ENCODE measurements around the gene DSG3. TPM values are rescaled to one million over a fixed set of nuclear protein-coding genes. Genes with fewer than 3 reads are reported as not detected.
"Not testable (repeated sequence)": the region's sequence is repeated elsewhere in the genome, so short reads cannot be mapped to it uniquely, and the experiment has no call there.

DSG3 gene
- total RNA-seq, 1 experiment from 2014 or later: not detected

GRCh38 chr18:31493171-31493570 lies 45.6 kb downstream of the DSG3 start:
- DNase-seq (ENCODE audit: low spot score): no peak
- Histone ChIP-seq H3K4me3 (ENCODE audit: low read depth, low read length, poor library complexity, severe bottlenecking) (no peak overlapping the region), H3K9me3 (ENCODE audit: low read depth, low read length, poor library complexity, severe bottlenecking) (no peaks in the 10 kb centered on the region), H3K4me1 (ENCODE audit: insufficient read depth, low read length, poor library complexity, severe bottlenecking) (no peaks in the 10 kb centered on the region), H3K36me3 (ENCODE audit: insufficient read depth, low read length, poor library complexity, severe bottlenecking) (no peaks in the 10 kb centered on the region), H3K27ac (ENCODE audit: low read depth, low read length, poor library complexity, severe bottlenecking) (no peak overlapping the region), H3K27me3 (replicated peaks; ENCODE audit: insufficient read depth, low read depth, low read length, poor library complexity) (peaks cover 35% of the 10 kb centered on the region)
- intact Hi-C loops (cut with micrococcal nuclease; ENCODE audit: unreplicated experiment): no loop called here
- no peak for TF ChIP-seq CTCF (conservative IDR thresholded peaks at IDR 0.05; ENCODE audit: low read depth, low read length)
- TF ChIP-seq EZH2 (IDR thresholded peaks at IDR 0.05; ENCODE audit: borderline replicate concordance, low read depth, low read length, poor library complexity, severe bottlenecking): no peak
- ChIA-PET POLR2A (ENCODE audit: low non-redundant PET) (no interaction called here), CTCF (no interaction called here)
- BruUV-seq (replicated peaks): no TSS peak

GRCh38 chr18:31493941-31494340 lies 46.4 kb downstream of the DSG3 start:
- Histone ChIP-seq H3K27me3 (replicated peaks; ENCODE audit: insufficient read depth, low read depth, low read length, poor library complexity) (peaks cover 43% of the 10 kb centered on the region), H3K4me3 (ENCODE audit: low read depth, low read length, poor library complexity, severe bottlenecking) (no peak overlapping the region), H3K36me3 (ENCODE audit: insufficient read depth, low read length, poor library complexity, severe bottlenecking) (no peaks in the 10 kb centered on the region), H3K4me1 (ENCODE audit: insufficient read depth, low read length, poor library complexity, severe bottlenecking) (no peaks in the 10 kb centered on the region), H3K9me3 (ENCODE audit: low read depth, low read length, poor library complexity, severe bottlenecking) (no peaks in the 10 kb centered on the region), H3K27ac (ENCODE audit: low read depth, low read length, poor library complexity, severe bottlenecking) (no peak overlapping the region)
- no peak for TF ChIP-seq EZH2 (IDR thresholded peaks at IDR 0.05; ENCODE audit: borderline replicate concordance, low read depth, low read length, poor library complexity, severe bottlenecking)
- TF ChIP-seq CTCF (conservative IDR thresholded peaks at IDR 0.05; ENCODE audit: low read depth, low read length): no peak
- POLR2A ChIA-PET (ENCODE audit: low non-redundant PET): no interaction called here
- DNase-seq (ENCODE audit: low spot score): no peak
- intact Hi-C loops (cut with micrococcal nuclease; ENCODE audit: unreplicated experiment): no loop called here
- no TSS peak for BruUV-seq (replicated peaks)
- CTCF ChIA-PET: no interaction called here

GRCh38 chr18:31494705-31495244 lies 47.2 kb downstream of the DSG3 start:
- CTCF ChIA-PET; DNase-seq (ENCODE audit: low spot score); BruUV-seq (replicated peaks); POLR2A ChIA-PET (ENCODE audit: low non-redundant PET); H3K4me3 ChIP-seq (ENCODE audit: low read depth, low read length, poor library complexity, severe bottlenecking); H3K36me3 ChIP-seq (ENCODE audit: insufficient read depth, low read length, poor library complexity, severe bottlenecking); H3K9me3 ChIP-seq (ENCODE audit: low read depth, low read length, poor library complexity, severe bottlenecking); intact Hi-C loops (cut with micrococcal nuclease; ENCODE audit: unreplicated experiment); H3K27ac ChIP-seq (ENCODE audit: low read depth, low read length, poor library complexity, severe bottlenecking); H3K4me1 ChIP-seq (ENCODE audit: insufficient read depth, low read length, poor library complexity, severe bottlenecking): not testable (repeated sequence)
- peaks cover 50% of the 10 kb centered on the region for H3K27me3 ChIP-seq (replicated peaks; ENCODE audit: insufficient read depth, low read depth, low read length, poor library complexity)

GRCh38 chr18:31497404-31497835 lies 49.9 kb downstream of the DSG3 start:
- BruUV-seq (replicated peaks): no TSS peak
- TF ChIP-seq EZH2 (IDR thresholded peaks at IDR 0.05; ENCODE audit: borderline replicate concordance, low read depth, low read length, poor library complexity, severe bottlenecking) (no peak), CTCF (conservative IDR thresholded peaks at IDR 0.05; ENCODE audit: low read depth, low read length) (no peak)
- Histone ChIP-seq H3K4me3 (ENCODE audit: low read depth, low read length, poor library complexity, severe bottlenecking) (peak overlapping the region; percentile 37), H3K9me3 (ENCODE audit: low read depth, low read length, poor library complexity, severe bottlenecking) (no peaks in the 10 kb centered on the region), H3K27me3 (replicated peaks; ENCODE audit: insufficient read depth, low read depth, low read length, poor library complexity) (peaks cover 73% of the 10 kb centered on the region), H3K27ac (ENCODE audit: low read depth, low read length, poor library complexity, severe bottlenecking) (no peak overlapping the region), H3K4me1 (ENCODE audit: insufficient read depth, low read length, poor library complexity, severe bottlenecking) (no peaks in the 10 kb centered on the region), H3K36me3 (ENCODE audit: insufficient read depth, low read length, poor library complexity, severe bottlenecking) (no peaks in the 10 kb centered on the region)
- ChIA-PET POLR2A (ENCODE audit: low non-redundant PET) (interaction anchor here (0.6 kb wide), 1 partner anchor 10 kb away, joined by 3 read pairs; no protein-coding TSS in a partner anchor), CTCF (no interaction called here)
- DNase-seq (ENCODE audit: low spot score): no peak
- intact Hi-C loops (cut with micrococcal nuclease; ENCODE audit: unreplicated experiment): no loop called here
